Osteoblast (primary cell): Measurements from ENCODE around the gene PAM. TPM values are rescaled to one million over a fixed set of nuclear protein-coding genes. Genes with fewer than 3 reads are reported as not detected.

Source experiments
- DNase-seq: peaks from one replicate; pipeline ENCODE4 v3.0.0; 2011; ENCODE audit warnings: low spot score, mixed read lengths; ENCODE audit not compliant: insufficient read length; ENCODE audit errors: missing footprints
- H2AFZ ChIP-seq: 2 replicates; pipeline ENCODE4 v1.6.0; 2011; ENCODE audit warnings: mild to moderate bottlenecking, low read length
- H3K27ac ChIP-seq: 2 replicates; pipeline ENCODE4 v1.5.1; 2011; ENCODE audit warnings: mild to moderate bottlenecking, low read depth, low read length, moderate library complexity
- H3K27me3 ChIP-seq: 2 replicates; pipeline ENCODE4 v1.6.0; 2012; ENCODE audit warnings: mild to moderate bottlenecking, control low read depth, inconsistent platforms, low read length, moderate library complexity; ENCODE audit not compliant: insufficient read depth
- H3K36me3 ChIP-seq: 2 replicates; pipeline ENCODE4 v1.5.1; 2011; ENCODE audit warnings: mild to moderate bottlenecking, low read length, control low read depth, moderate library complexity; ENCODE audit not compliant: insufficient read depth
- H3K4me1 ChIP-seq: 2 replicates; pipeline ENCODE4 v1.5.1; 2011; ENCODE audit warnings: mild to moderate bottlenecking, low read length, control low read depth, moderate library complexity; ENCODE audit not compliant: insufficient read depth
- H3K4me2 ChIP-seq: 2 replicates; pipeline ENCODE4 v1.6.0; 2011; ENCODE audit warnings: mild to moderate bottlenecking, low read length; ENCODE audit not compliant: insufficient read depth
- H3K4me3 ChIP-seq: fragments of 200-600 bp; sonication (generic); 3 replicates; pipeline ENCODE4 v1.5.1; 2012; ENCODE audit warnings: mild to moderate bottlenecking, low read length, inconsistent platforms; ENCODE audit not compliant: insufficient read depth
- H3K79me2 ChIP-seq: 2 replicates; pipeline ENCODE4 v1.6.0; 2012; ENCODE audit warnings: mild to moderate bottlenecking, low read length, control low read depth, inconsistent platforms; ENCODE audit not compliant: insufficient read depth
- H3K9me3 ChIP-seq: 2 replicates; pipeline ENCODE4 v1.5.1; 2011; ENCODE audit warnings: low read depth, low read length, control low read depth
- H4K20me1 ChIP-seq: 2 replicates; pipeline ENCODE4 v1.6.0; 2012; ENCODE audit warnings: mild to moderate bottlenecking, low read length, control low read depth; ENCODE audit not compliant: insufficient read depth
- CTCF ChIP-seq: IDR thresholded peaks from 2 replicates; pipeline ENCODE4 v1.5.1; 2011; ENCODE audit warnings: mild to moderate bottlenecking, low read depth, low read length, moderate library complexity; ENCODE audit errors: extremely low read depth
- total RNA-seq: library from RNA; depleted of rRNA; stranded (reverse); fragments of >200 nt; gene quantifications from 2 replicates; pipeline ENCODE4 v1.2.3, GENCODE V29; 2012

Gene PAM
- total RNA-seq, 1 donor: 248 TPM

- no peak overlapping the region for H3K4me2 ChIP-seq
- H4K20me1 ChIP-seq: no peaks in the 10 kb centered on the region
- no peak for TF ChIP-seq CTCF
- no peaks in the 10 kb centered on the region for H3K36me3 ChIP-seq
- no peak overlapping the region for H2AFZ ChIP-seq
- H3K79me2 ChIP-seq: no peaks in the 10 kb centered on the region
- no peak overlapping the region for H3K27ac ChIP-seq
- DNase-seq: no peak
- peaks cover 4% of the 10 kb centered on the region for H3K4me1 ChIP-seq
- no peaks in the 10 kb centered on the region for H3K27me3 ChIP-seq
- no peak overlapping the region for H3K4me3 ChIP-seq
- no peaks in the 10 kb centered on the region for H3K9me3 ChIP-seq
Measured at GRCh38 chr5:102715082-102715807, 39.9 kb upstream of the PAM start.

GRCh38 chr5:102716017-102716416 is 39.1 kb upstream of the PAM start:
- peaks cover 4% of the 10 kb centered on the region for H3K4me1 ChIP-seq
- H3K79me2 ChIP-seq: no peaks in the 10 kb centered on the region
- no peaks in the 10 kb centered on the region for H3K36me3 ChIP-seq
- no peaks in the 10 kb centered on the region for H4K20me1 ChIP-seq
- no peak for TF ChIP-seq CTCF
- no peak overlapping the region for H3K27ac ChIP-seq
- no peak overlapping the region for H3K4me2 ChIP-seq
- no peaks in the 10 kb centered on the region for H3K27me3 ChIP-seq
- H3K9me3 ChIP-seq: no peaks in the 10 kb centered on the region
- no peak for DNase-seq
- no peak overlapping the region for H3K4me3 ChIP-seq
- H2AFZ ChIP-seq: peak overlapping the region; percentile 9

GRCh38 chr5:102718819-102719218 is 36.3 kb upstream of the PAM start:
- no peak for TF ChIP-seq CTCF
- Histone ChIP-seq H3K9me3 (no peaks in the 10 kb centered on the region), H2AFZ (no peak overlapping the region), H4K20me1 (no peaks in the 10 kb centered on the region), H3K36me3 (no peaks in the 10 kb centered on the region), H3K79me2 (no peaks in the 10 kb centered on the region), H3K4me1 (peaks cover 7% of the 10 kb centered on the region), H3K27me3 (no peaks in the 10 kb centered on the region), H3K4me2 (no peak overlapping the region), H3K27ac (no peak overlapping the region), H3K4me3 (no peak overlapping the region)
- no peak for DNase-seq

GRCh38 chr5:102719886-102720285 is 35.2 kb upstream of the PAM start:
- Histone ChIP-seq H3K4me1 (peaks cover 7% of the 10 kb centered on the region), H2AFZ (no peak overlapping the region), H3K27me3 (no peaks in the 10 kb centered on the region), H3K36me3 (no peaks in the 10 kb centered on the region), H3K9me3 (no peaks in the 10 kb centered on the region), H3K79me2 (no peaks in the 10 kb centered on the region), H3K4me2 (no peak overlapping the region), H3K4me3 (no peak overlapping the region), H3K27ac (no peak overlapping the region), H4K20me1 (no peaks in the 10 kb centered on the region)
- no peak for TF ChIP-seq CTCF
- DNase-seq: no peak
